Stimulated activated naive CD4-positive, alpha-beta T cell treated with Interleukin-2 at 50 U/mL for 16 hours (primary cell): ENCODE data around the gene BLNK.
"Not testable (repeated sequence)": the region's sequence is repeated elsewhere in the genome, so short reads cannot be mapped to it uniquely, and the experiment has no call there.

Experiments used
- DNase-seq: peaks from one replicate; lab custom pipeline; 2025; lab: John Stamatoyannopoulos, UW

The BLNK gene

DNA sequence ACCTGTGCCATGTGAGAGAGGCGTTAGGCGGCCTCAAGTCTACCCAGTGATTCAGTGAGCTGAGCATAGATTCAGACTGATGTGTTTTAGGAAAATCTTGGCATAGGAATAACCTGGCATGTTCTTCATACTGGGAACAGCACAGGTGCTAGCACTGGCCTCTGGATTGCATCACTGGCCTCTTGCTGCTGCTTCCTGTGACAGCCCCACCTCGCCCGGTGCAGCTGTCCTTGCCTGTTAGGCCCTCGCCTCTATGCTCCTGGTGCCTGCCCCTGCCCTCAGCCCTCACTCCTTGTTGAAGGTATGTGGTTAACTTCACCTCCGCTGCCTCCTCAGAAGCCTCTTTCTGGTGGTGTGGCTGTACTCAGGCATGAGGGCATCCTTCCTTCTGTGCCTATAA, 46.2 kb downstream of the BLNK start:
- DNase-seq: no peak

GRCh38 chr10:96222908-96223307, 48.5 kb downstream of the BLNK start:
- DNase-seq: no peak

GRCh38 chr10:96222441-96222840, 48.9 kb downstream of the BLNK start:
- no peak for DNase-seq

DNA sequence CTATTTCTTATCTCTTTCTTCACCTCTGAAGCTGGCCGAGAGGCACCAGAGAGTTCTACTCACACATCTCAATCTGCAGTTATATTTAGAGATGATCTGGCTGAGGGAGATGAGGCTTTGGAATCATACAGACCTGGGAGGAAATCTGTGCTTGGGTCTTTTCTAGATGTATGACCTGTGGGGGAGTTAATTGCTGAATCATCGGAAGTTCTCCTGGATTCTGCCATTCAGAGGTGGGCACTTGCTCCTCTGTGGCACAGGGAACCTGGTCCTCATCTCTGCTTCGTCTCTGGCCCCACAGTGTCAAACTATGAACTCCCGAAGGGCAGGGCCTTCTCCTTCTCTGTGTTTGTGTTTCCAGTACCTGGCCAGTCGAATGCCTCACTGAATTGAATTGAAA, 52.5 kb downstream of the BLNK start:
- no peak for DNase-seq

DNA sequence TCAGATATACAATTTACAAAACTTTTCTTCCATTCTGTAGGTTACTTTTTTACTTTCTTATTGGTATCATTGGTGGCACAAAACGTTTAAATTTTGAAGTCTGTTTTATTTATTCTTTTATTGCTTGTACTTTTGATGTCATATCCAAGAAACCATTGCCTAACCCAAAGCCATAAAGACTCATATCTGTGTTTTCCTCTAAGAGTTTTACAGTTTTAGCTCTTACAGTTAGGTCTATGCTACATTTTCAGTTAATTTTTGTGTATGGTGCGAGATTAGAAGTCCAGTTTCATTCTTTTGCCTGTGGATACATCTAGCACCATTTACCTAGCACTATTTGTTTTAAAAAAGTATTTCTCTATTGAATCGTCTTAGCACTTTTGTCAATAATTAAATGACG, 53.7 kb downstream of the BLNK start:
- no peak for DNase-seq

DNA sequence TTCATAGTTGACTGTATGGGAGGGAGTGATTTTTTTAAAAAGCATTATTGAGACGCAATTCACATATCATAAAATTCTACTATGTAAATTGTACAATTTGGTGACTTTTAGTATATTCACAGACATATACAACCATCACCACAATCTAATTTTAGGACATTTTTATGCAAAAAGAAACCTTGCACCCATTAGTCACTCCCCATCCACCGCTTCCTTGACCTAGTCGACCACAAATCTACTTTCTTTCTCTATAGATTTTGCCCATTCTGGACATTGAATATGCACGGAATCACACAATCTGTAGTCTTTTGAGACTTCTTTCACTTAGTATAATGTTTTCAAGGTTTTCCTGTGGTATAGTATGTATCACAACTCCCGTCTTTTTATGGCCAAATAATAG, 54.6 kb downstream of the BLNK start:
- DNase-seq: no peak

DNA sequence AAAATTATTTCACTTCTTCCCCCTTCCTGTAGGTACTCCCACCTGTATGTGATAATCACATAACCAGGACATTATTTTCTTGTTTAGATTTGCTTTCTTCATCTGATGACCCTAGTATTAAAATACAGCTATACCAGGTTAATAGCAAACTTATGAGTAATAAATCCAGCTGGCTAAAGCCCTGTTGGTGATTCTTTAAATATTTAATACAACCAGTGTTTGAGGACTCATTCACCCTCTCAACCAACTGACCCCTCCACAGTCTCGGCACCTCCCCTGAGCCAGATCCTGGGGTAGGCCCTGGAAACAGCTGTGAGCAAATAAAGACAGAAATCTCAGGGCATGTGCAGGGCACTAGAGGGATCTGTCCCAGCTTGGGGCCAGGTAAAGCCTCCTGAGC, 58.5 kb downstream of the BLNK start:
- no peak for DNase-seq

DNA sequence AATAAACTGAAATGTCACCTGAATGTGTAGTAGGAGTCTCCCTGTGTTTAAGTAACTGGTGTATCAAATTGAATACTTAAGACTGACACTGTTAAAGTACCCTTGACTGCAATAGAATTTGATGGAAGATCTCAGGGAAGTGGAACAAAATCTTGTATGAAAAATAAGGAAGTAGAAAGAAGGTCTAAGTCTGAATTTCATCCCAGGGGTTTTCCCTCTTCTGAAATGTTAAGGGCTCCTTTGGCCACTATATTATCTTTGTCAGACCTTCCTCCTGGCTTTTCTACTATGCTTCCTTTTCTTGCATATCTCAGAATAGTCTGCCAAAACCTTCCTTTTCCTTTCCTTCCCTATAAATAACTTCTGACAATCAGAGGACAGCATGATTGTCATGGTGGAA, 59.6 kb downstream of the BLNK start:
- no peak for DNase-seq

GRCh38 chr10:96208946-96209345, 62.4 kb downstream of the BLNK start:
- no peak for DNase-seq

DNA sequence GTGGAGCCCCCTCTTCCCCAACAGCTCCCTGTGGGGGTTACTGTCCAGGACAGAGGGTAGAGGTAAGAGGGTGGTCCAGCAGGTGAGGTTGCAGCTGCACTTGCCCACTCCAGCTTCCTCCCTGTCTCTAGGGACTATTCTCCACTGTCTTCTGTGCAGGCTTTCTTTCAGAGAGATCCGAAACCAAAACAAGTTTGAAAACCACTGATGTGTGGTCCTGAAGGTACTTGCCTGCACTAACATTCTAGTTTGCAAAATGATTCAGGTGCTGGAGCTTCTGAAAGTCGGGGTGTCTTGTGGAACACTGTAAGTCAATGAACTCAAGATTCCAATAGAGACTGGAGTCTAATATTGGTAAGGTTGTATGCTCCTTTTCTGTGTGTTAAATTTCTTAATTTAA, 63.1 kb downstream of the BLNK start:
- no peak for DNase-seq

GRCh38 chr10:96205580-96205979, 65.8 kb downstream of the BLNK start:
- DNase-seq: no peak

DNA sequence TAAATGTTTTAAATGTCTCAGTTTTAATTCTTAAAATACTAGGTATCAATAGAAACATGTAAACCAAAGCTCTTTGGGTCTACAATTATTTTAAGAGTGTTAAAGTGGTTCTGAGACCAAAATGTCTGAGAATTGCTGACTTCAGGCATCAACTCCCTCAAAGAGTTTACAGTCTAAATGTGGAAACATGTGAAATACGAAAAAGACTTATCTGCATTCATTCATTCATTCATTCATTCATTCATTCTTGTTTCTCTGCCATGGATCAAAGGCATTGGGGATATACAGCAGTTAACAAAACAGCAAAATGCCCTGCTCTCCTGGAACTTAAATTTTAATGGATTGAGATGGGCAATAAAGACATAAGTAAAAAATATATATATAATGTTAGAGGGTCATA, 69.8 kb downstream of the BLNK start:
- no peak for DNase-seq

- DNase-seq: not testable (repeated sequence)
Measured at GRCh38 chr10:96189505-96189904, 81.9 kb downstream of the BLNK start.

DNA sequence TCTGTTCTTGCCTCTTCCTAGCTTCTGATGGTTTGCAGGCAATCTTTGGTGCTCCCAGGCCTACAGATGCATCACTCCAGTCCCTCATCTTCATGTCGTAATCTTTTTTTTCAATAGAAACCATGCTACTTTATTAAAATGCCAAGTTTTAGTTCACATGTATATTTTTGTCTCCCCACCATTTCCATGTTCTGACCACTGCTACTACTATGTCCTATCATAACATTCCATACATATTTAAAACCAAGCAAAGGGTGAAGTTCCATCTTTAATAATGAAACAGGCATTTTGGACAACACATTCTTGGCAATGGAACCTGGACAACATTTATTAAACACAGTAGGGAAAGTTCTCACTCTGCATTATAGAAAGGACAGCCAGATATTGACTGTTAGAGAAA, 82.5 kb downstream of the BLNK start:
- DNase-seq: no peak

DNA sequence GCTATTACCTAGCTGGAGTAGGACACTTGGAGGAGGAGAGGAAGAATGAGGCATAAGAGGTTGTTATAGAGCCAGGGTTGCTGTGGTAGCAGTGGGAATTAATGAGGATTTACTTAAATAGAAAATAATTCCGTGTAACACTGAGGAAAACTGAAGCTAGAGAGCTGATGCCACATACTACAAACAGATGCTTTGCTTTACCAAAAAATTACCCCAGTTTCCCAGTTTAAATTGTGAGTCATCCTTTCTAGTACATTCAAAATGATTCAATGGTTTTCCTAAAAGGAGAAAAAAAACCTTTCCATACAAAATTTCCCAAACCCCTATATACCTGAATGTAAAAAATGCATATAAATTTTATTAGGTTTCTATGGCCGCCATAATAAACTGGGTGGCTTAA, 82.9 kb downstream of the BLNK start:
- no peak for DNase-seq

GRCh38 chr10:96176985-96177384, 94.4 kb downstream of the BLNK start:
- DNase-seq: no peak

DNA sequence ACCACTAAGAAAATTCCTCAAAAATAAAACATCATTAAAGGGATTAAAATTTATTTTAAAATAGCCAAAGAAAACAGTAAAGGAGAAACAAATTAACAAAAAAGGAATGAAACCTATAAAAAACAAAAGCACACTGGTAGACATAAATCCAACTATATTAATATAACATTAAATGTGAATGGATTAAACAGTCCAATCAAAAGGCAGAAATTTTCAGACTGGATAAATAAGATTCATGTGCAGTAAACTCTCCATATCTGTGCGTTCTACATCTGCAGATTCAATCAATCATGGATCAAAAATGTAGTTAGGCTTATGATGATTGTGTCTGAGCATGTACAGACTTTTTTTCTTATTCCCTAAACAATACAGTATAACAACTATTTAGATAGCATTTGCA, 98.7 kb downstream of the BLNK start:
- no peak for DNase-seq

GRCh38 chr10:96170230-96170629, 101.1 kb downstream of the BLNK start:
- no peak for DNase-seq

DNA sequence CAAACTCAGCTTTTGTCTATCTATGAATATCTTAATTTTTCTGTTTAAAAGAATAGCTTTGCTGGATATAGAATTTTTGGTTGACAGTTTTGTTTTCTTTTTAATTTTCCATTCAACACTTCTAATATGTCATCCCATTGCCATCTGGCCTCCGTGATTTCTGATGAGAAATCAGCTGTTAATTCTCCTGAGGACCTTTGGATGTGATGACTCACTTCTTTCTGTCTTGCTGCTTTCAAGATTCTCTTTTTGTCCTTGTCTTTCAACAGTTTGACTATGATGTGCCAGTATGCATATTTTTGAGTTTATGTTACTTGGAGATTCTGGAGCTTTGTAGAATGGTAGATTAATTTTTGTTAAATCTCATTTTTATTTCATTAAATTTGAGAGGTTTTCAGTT, 102.8 kb downstream of the BLNK start:
- no peak for DNase-seq

DNA sequence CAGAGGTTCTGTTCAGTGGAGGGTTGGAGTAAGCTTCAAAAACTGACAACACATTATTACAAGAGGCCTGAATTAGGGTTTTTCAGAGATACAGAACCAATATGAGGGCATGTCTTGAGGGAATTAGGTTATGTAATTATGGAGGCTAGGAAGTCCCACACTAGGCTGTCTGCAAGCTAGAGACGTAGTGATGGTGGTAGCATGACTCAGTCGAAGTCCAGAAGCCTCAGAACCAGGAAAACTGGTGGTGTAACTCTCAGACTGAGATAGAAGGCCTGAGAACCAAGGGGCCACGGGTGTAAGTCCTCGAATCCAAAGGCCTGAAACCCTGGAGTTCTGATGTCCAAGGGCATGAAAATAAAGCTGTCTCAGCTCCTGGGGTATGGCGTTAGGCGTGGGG, 105.6 kb downstream of the BLNK start:
- no peak for DNase-seq

DNA sequence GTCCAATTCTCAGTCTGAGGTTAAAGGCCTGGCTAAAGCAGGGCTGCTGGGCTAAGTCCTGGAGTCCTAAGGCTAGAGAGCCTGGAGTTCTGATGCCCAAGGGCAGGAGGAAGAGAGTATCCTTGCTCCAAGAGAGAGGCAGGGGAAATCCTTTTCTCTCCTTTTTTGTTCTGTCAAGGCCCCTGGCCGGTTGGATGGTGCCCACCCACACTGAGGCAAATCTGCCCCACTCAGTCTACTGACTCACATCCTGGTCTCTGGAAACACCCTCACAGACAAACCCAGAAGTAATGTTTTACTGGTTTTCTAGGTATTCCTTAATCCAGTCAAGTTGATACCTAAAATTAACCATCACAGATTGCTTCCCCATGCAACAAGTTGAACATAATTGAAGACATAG, 118.3 kb downstream of the BLNK start:
- no peak for DNase-seq

DNA sequence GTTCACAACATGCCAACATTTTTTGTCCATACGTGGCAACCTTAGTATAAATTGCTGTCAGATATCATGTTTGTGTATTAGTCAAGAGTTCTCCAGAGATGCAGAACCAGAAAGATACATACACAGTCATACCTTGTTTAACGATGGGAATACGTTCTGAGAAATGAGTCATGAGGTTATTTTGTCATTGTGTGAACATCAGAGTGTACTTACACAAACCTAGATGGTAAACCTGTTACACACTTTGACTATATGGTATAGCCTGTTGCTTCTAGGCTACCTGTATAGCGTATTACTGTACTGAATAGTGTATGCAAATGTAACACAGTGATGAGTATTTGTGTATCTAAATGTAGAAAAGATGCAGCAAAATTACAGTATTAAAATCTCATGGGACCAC, 118.9 kb downstream of the BLNK start:
- DNase-seq: no peak
